ENCODE data around the gene AGAP1. TPM values are rescaled to one million over a fixed set of nuclear protein-coding genes. Genes with fewer than 3 reads are reported as not detected.

The AGAP1 gene
- total and polyA plus RNA-seq, 2 donors (not counting 3 experiments of a cell fraction or from before 2014, with no cell fraction given) = 10.2 to 20.9 TPM

DNA sequence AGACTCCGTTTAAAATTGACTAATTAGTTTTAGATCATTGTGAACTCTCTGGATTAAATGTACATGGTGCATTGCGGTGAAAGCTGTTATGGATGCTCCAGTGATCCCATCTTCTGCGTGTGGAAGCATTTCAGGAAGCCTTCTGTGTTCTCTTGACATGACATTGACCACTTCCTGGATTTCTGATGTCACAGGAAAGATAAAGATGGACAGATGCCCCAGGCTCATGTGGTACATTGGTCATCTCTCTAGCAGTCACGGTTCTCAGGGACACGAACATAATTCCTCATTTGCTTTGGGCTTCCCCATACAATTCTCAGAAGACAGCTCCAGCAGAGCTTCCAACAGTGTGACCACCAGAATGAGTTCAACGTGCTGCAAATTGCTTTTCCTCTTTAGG is 26.9 kb downstream of the AGAP1 start:
- no peak overlapping the region for H3K4me3 ChIP-seq (replicated peaks in 1 of 3; ENCODE audit: insufficient read depth in 1 of 3, low read depth in 1 of 3, low read length in 3 of 3)
- H3K36me3 ChIP-seq (ENCODE audit: control insufficient read depth in 2 of 2, extremely low read depth in 1 of 2, insufficient read depth in 2 of 2, low read length in 2 of 2) = no peaks in the 10 kb centered on the region
- no peak overlapping the region for H3K9ac ChIP-seq (replicated peaks; ENCODE audit: extremely low read depth, insufficient read depth, low read length)
- ChIA-PET POLR2A (no interaction called here), CTCF (no interaction called here)
- intact Hi-C loops (cut with micrococcal nuclease) (no loop called here), dilution Hi-C loops (cut with MboI; ENCODE audit: extremely low pct_ligation_motif_present, low sequenced_read_pairs) (no loop called here)
- no peak overlapping the region for H3K4me2 ChIP-seq (ENCODE audit: insufficient read depth, low read length)
- H3K27me3 ChIP-seq (ENCODE audit: control insufficient read depth in 2 of 2, insufficient read depth in 2 of 2, low read length in 2 of 2) = no peaks in the 10 kb centered on the region
- no peak for DNase-seq (ENCODE audit: low read depth, low spot score)
- no peaks in the 10 kb centered on the region for H4K20me1 ChIP-seq (replicated peaks; ENCODE audit: control insufficient read depth, extremely low read depth, insufficient read depth, low read length)
- H3K4me1 ChIP-seq (ENCODE audit: control insufficient read depth, extremely low read depth, insufficient read depth, low read length) = peaks cover 11% of the 10 kb centered on the region
- H3K27ac ChIP-seq (ENCODE audit: insufficient read depth, low read depth, low read length) = no peak overlapping the region
- no peaks in the 10 kb centered on the region for H3K9me1 ChIP-seq (replicated peaks; ENCODE audit: control insufficient read depth, extremely low read depth, insufficient read depth, low read length)
- no peak overlapping the region for H2AFZ ChIP-seq (ENCODE audit: low read depth, low read length)
- H3K79me2 ChIP-seq (ENCODE audit: control insufficient read depth, insufficient read depth, low read length) = peaks cover 10% of the 10 kb centered on the region
- TF ChIP-seq MYC (IDR thresholded peaks at IDR 0.05; ENCODE audit: low read depth, low read length) (no peak), POLR2A (IDR thresholded peaks at IDR 0.05; ENCODE audit: low read depth, low read length) (no peak), JUN (IDR thresholded peaks at IDR 0.05; ENCODE audit: borderline replicate concordance, insufficient read depth, insufficient read length, low read depth) (no peak), EZH2 (IDR thresholded peaks at IDR 0.05; ENCODE audit: borderline replicate concordance, low read depth, low read length, severe bottlenecking) (no peak), FOS (IDR thresholded peaks at IDR 0.05; ENCODE audit: borderline replicate concordance, insufficient read depth, low read length) (no peak), POLR2AphosphoS5 (IDR thresholded peaks at IDR 0.05; ENCODE audit: insufficient read depth, low read depth, low read length) (no peak), GATA2 (IDR thresholded peaks at IDR 0.05; ENCODE audit: insufficient read depth, insufficient read length, low read depth, low read length) (no peak)
- TF ChIP-seq, protein P1, sequence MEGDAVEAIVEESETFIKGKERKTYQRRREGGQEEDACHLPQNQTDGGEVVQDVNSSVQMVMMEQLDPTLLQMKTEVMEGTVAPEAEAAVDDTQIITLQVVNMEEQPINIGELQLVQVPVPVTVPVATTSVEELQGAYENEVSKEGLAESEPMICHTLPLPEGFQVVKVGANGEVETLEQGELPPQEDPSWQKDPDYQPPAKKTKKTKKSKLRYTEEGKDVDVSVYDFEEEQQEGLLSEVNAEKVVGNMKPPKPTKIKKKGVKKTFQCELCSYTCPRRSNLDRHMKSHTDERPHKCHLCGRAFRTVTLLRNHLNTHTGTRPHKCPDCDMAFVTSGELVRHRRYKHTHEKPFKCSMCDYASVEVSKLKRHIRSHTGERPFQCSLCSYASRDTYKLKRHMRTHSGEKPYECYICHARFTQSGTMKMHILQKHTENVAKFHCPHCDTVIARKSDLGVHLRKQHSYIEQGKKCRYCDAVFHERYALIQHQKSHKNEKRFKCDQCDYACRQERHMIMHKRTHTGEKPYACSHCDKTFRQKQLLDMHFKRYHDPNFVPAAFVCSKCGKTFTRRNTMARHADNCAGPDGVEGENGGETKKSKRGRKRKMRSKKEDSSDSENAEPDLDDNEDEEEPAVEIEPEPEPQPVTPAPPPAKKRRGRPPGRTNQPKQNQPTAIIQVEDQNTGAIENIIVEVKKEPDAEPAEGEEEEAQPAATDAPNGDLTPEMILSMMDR (IDR thresholded peaks at IDR 0.05; ENCODE audit: extremely low read depth in 1 of 2, insufficient read depth in 1 of 2, low read depth in 1 of 2, low read length in 2 of 2) = no peak
- TF ChIP-seq, protein P2, sequence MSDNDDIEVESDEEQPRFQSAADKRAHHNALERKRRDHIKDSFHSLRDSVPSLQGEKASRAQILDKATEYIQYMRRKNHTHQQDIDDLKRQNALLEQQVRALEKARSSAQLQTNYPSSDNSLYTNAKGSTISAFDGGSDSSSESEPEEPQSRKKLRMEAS (IDR thresholded peaks at IDR 0.05; ENCODE audit: insufficient read depth, insufficient read length) = no peak
- BruUV-seq (replicated peaks) = no TSS peak
- FAIRE-seq = no peak
- H3K9me3 ChIP-seq (replicated peaks; ENCODE audit: control insufficient read depth, insufficient read depth, low read length) = no peaks in the 10 kb centered on the region

All from endothelial cell of umbilical vein (primary cell).